ENCODE results near the gene CTNNAL1. TPM values are rescaled to one million over a fixed set of nuclear protein-coding genes. Genes with fewer than 3 reads are reported as not detected.

The CTNNAL1 gene
- total and polyA plus RNA-seq, 2 of the 8 experiments (the other 6 are each of a cell fraction or from before 2014, with no cell fraction given), result 23.2 to 66.1 TPM

GRCh38 chr9:108961151-108961550 is 52.1 kb downstream of the CTNNAL1 start:
- Histone ChIP-seq H4K20me1 (replicated peaks in 1 of 2; ENCODE audit: control insufficient read depth in 1 of 2, insufficient read depth in 2 of 2, low read length in 2 of 2) (no peaks in the 10 kb centered on the region), H3K27ac (ENCODE audit: low read depth, low read length) (no peak overlapping the region), H3K56ac (replicated peaks; ENCODE audit: insufficient read length, low read depth, low read length) (no peak overlapping the region), H3K4ac (replicated peaks; ENCODE audit: insufficient read length, low read depth, low read length) (no peak overlapping the region), H2AK5ac (ENCODE audit: low read depth, low read length) (no peak overlapping the region), H3K79me2 (ENCODE audit: control insufficient read depth in 1 of 2, insufficient read depth in 2 of 2, low read length in 2 of 2) (no peaks in the 10 kb centered on the region), H3K4me3 (ENCODE audit: extremely low read depth in 1 of 4, insufficient read depth in 2 of 4, low read depth in 3 of 4, low read length in 4 of 4) (no peak overlapping the region), H3K4me2 (ENCODE audit: insufficient read depth in 1 of 2, low read depth in 2 of 2, low read length in 2 of 2) (no peak overlapping the region), H2BK20ac (ENCODE audit: low read length) (no peak overlapping the region), H3K36me3 (ENCODE audit: control insufficient read depth in 2 of 4, insufficient read depth in 4 of 4, low read length in 3 of 4) (peaks cover 0 to 4% (median 2%) of the 10 kb centered on the region in 4 experiments; a peak in 4 of 8 replicates), H3K18ac (ENCODE audit: extremely low read depth, low read length) (no peak overlapping the region), H3K4me1 (replicated peaks in 1 of 4; ENCODE audit: control insufficient read depth in 3 of 4, insufficient read depth in 4 of 4, low read length in 3 of 4) (no peaks in the 10 kb centered on the region), H3K79me1 (ENCODE audit: low read depth, low read length) (no peaks in the 10 kb centered on the region), H4K5ac (ENCODE audit: insufficient read length, low read depth, low read length) (no peak overlapping the region), H3K27me3 (replicated peaks in 1 of 4; ENCODE audit: control insufficient read depth in 3 of 4, extremely low read depth in 1 of 4, insufficient read depth in 3 of 4, low read length in 3 of 4) (no peaks in the 10 kb centered on the region), H2BK15ac (ENCODE audit: low read length) (no peak overlapping the region), H3K14ac (ENCODE audit: insufficient read length) (no peak overlapping the region), H2BK120ac (replicated peaks; ENCODE audit: low read depth, low read length) (no peak overlapping the region), H2BK12ac (ENCODE audit: low read depth, low read length) (no peak overlapping the region), H2AFZ (ENCODE audit: low read length) (no peak overlapping the region), H2BK5ac (ENCODE audit: low read depth, low read length) (no peak overlapping the region), H3K23me2 (ENCODE audit: low read depth, low read length) (no peaks in the 10 kb centered on the region), H3K9me3 (ENCODE audit: insufficient read depth in 2 of 2, low read depth in 1 of 2, low read length in 1 of 2) (no peaks in the 10 kb centered on the region), H3K23ac (ENCODE audit: insufficient read length) (no peak overlapping the region), H4K91ac (replicated peaks; ENCODE audit: insufficient read length, low read length) (no peak overlapping the region), H3K9ac (replicated peaks in 1 of 4; ENCODE audit: extremely low read depth in 1 of 4, low read depth in 3 of 4, low read length in 3 of 4) (no peak overlapping the region), H4K8ac (ENCODE audit: extremely low read depth, insufficient read depth, low read length) (no peak overlapping the region)
- 79% methylated on average over 2 of the region's 2 CpGs; no CpG with 5 or more reads in 1 of the 2 experiments for WGBS, 2 experiments (ENCODE audit: extremely low coverage in 1 of 2, insufficient coverage in 1 of 2, insufficient read length in 1 of 2, insufficient replicate concordance in 2 of 2, low coverage in 1 of 2, low lambda C conversion rate in 2 of 2, missing lambda C conversion rate in 1 of 2)
- CTCF ChIA-PET (ENCODE audit: partially characterized antibody), result interaction anchor here (8.0 kb wide), 1 partner anchor 9 kb away, joined by 40 read pairs; no protein-coding TSS in a partner anchor
- POLR2A ChIA-PET (ENCODE audit: partially characterized antibody), result no interaction called here
- FAIRE-seq (no peak), DNase-seq (ENCODE audit: low read depth in 1 of 2, low spot score in 2 of 2) (no peak)
- TF ChIP-seq SP2 (IDR thresholded peaks at IDR 0.05; ENCODE audit: low read length) (no peak), GTF2F1 (IDR thresholded peaks at IDR 0.05; ENCODE audit: borderline replicate concordance, low read depth, low read length) (no peak), CTBP2 (IDR thresholded peaks at IDR 0.05; ENCODE audit: borderline replicate concordance, insufficient read depth, insufficient read length, low read length) (no peak), ATF3 (IDR thresholded peaks at IDR 0.05; ENCODE audit: insufficient read depth, low read depth, low read length) (no peak), POU5F1 (IDR thresholded peaks at IDR 0.05; ENCODE audit: low read depth, low read length) (no peak), SP1 (IDR thresholded peaks at IDR 0.05; ENCODE audit: low read depth, low read length) (no peak)
